Lower leg skin (tissue), 4 donors: Measurements from ENCODE around the gene OOSP3. TPM values are rescaled to one million over a fixed set of nuclear protein-coding genes. Genes with fewer than 3 reads are reported as not detected.
"Not testable (repeated sequence)": the region's sequence is repeated elsewhere in the genome, so short reads cannot be mapped to it uniquely, and the experiment has no call there.

Source experiments
- DNase-seq, 2 donors: peaks; one replicate each; pipeline ENCODE4 v3.0.0-alpha.2; 2019; ENCODE audit warnings: low spot score in 2 of 2
- H3K4me3 ChIP-seq: fragments of 200-600 bp; sonication (generic); 2 replicates; pipeline ENCODE4 v1.5.1; 2017; ENCODE audit warnings: mild to moderate bottlenecking, low read depth; ENCODE audit not compliant: poor library complexity, severe bottlenecking
- CTCF ChIP-seq, 3 donors: fragments of 450-650 bp; IDR thresholded peaks; one replicate each; pipeline ENCODE4 v1.5.1; 2016; ENCODE audit warnings: antibody characterized with exemption in 3 of 3, mild to moderate bottlenecking in 3 of 3, moderate library complexity in 2 of 3
- POLR2A ChIP-seq, 2 donors: fragments of 450-650 bp; IDR thresholded peaks; one replicate each; pipeline ENCODE4 v1.6.1; 2016 to 2017; ENCODE audit warnings: antibody characterized with exemption in 2 of 2, mild to moderate bottlenecking in 1 of 2, moderate library complexity in 1 of 2
- WGBS, 2 donors: methylation state at CpG; one replicate each; pipeline ENCODE4 v1.1.5; 2018; 5-methylcytosine and 5-hydroxymethylcytosine counted together
- intact Hi-C: fragments of 100-400 bp; cut with DNase I; formaldehyde crosslinking; loops from one replicate; pipeline ENCODE4 v1.15.0; 2023; ENCODE audit warnings: low total_unique reads
- total RNA-seq, 4 donors: library from RNA; depleted of rRNA; stranded (reverse); fragments of >200 nt; gene quantifications; one replicate each; pipeline ENCODE4 v1.1.0, GENCODE V29; 2016

OOSP3 gene
- total RNA-seq, 4 donors from 2014 or later: not detected

DNA sequence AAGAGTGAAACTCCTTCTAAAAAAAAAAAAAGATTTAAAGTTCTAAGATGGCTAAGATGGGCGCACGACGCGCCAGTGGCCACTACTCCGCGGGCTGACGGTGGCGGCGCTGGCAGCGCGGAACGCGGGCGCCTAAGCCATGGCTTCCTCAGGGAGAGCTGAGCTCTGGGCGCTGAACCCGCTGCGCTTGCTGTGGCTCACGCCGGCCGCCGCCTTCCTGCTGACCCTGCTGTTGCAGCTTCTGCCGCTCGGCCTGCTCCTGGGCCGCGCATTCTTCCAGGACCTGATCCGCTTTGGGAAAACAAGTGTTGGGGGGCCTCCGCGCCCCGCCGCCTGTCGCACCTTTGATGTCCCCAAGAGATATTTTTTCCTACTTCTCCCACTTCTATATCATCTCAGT is 19.5 kb downstream of the OOSP3 start:
- no peak for TF ChIP-seq POLR2A (IDR thresholded peaks at IDR 0.05)
- no peak for TF ChIP-seq CTCF (IDR thresholded peaks at IDR 0.05)
- H3K4me3 ChIP-seq: no peak overlapping the region
- intact Hi-C loops: no loop called here
- DNase-seq: no peak
- 95 to 97% methylated on average over 31 of the region's 31 CpGs for WGBS, 2 donors

- TF ChIP-seq POLR2A (IDR thresholded peaks at IDR 0.05): no peak
- no peak for TF ChIP-seq CTCF (IDR thresholded peaks at IDR 0.05)
- intact Hi-C loops: no loop called here
- H3K4me3 ChIP-seq: no peak overlapping the region
- WGBS, 2 donors: 90% methylated on average over 7 of the region's 7 CpGs
- no peak for DNase-seq
Observed at GRCh38 chr11:59898650-59899049, 20.1 kb downstream of the OOSP3 start.

DNA sequence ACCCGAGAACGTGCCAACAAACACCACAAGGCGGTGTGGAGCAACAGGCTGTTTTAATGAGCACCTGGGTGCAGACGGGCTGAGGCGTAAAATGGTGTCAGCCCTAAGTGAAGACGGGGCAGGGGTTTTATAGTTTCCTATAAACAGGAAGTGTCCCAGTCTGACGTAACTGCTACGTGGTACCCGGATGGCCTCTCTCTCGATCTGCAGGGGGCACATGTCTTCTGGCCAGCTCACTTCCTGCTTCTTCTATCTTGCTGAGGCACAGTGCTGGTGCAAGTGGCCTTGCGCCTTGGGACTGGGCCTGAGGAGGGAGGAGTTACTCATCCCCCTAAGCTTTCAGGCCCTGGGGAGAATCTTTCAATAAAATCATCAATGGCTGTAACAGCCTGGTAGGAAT is 20.9 kb downstream of the OOSP3 start:
- TF ChIP-seq CTCF (IDR thresholded peaks at IDR 0.05) (no peak), POLR2A (IDR thresholded peaks at IDR 0.05) (no peak)
- no peak overlapping the region for H3K4me3 ChIP-seq
- WGBS, 2 donors: 75 to 79% methylated on average over 11 of the region's 11 CpGs

DNA sequence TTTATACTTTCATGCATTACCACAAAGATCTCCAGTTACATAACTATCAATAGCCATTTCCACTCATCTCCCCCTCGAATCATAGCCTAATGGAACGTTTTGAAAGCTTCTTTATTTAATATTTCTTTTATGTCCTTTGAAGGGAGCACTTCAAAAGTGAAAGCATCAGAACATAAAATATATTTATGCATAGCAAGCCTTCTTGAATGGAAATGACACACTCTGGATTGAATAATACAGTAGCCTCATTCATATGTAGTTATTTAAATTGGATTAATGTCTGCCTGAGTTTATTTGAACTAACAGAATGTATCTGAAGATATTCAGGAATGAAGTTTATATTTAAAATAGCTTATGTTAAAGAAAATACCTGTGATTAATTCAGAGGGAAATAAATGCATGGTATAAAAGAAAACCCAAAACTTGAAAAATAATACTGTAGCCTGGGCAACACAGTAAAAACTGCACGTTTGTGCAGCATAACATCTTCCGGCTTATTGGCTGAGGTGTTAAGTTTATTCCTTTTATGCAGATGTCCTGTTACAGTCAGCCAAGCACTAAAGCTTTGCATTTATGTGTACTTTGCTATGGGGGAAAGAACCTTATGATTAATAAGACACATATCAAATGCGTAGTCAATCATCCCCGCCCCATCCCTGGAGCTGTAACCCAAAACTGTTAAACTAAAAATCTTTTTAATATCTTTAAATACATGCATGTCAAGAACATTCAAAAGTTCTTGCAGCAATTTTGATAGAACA is 22.0 kb downstream of the OOSP3 start:
- WGBS, 2 donors: 38 to 43% methylated on average over 6 of the region's 6 CpGs
- no peak for TF ChIP-seq POLR2A (IDR thresholded peaks at IDR 0.05)
- no peak for TF ChIP-seq CTCF (IDR thresholded peaks at IDR 0.05)
- intact Hi-C loops: no loop called here
- DNase-seq: no peak
- H3K4me3 ChIP-seq: no peak overlapping the region

More for the DNA sequence above, 20.9 kb downstream of the OOSP3 start:
- intact Hi-C loops: no loop called here
- DNase-seq: no peak

DNA sequence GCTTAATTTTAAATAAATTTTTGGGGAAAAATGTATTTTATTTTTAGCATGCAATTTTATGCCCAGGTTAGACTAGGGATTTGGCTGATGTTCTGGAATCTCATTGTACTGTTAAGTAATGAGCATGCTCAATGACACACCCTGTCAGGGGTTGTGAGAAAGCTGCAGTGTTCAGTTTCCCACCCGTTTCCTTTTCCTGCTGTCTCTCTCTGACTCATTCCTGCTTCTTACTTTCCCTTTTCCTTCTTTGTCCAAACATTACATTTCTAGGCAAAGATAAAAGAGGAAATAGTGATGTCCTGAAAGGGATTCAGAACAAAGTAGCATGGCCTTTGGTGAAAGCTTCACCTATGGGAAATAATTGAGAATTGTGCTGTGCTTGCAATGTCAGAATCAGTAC is 22.7 kb downstream of the OOSP3 start:
- 10 to 15% methylated on average over 1 of the region's 1 CpG for WGBS, 2 donors
- TF ChIP-seq POLR2A (IDR thresholded peaks at IDR 0.05): no peak
- no peak for TF ChIP-seq CTCF (IDR thresholded peaks at IDR 0.05)
- intact Hi-C loops: no loop called here
- no peak overlapping the region for H3K4me3 ChIP-seq
- peak in 1 of 2 donors; percentile 20 for DNase-seq

DNA sequence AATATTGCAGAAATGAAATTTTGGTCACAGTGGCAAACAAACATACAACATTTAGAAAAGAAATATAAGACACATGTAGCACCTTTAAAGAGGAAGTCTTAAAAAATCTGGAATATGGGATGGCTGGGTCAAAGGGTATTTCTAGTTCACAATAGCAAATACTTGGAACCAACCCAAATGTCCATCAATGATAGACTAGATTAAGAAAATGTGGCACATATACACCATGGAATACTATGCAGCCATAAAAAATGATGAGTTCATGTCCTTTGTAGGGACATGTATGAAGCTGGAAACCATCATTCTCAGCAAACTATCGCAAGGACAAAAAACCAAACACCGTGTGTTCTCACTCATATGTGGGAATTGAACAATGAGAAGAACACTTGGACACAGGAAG is 25.0 kb downstream of the OOSP3 start:
- H3K4me3 ChIP-seq, intact Hi-C loops, DNase-seq: not testable (repeated sequence)
- WGBS, 2 donors: 84 to 91% methylated on average over 2 of the region's 2 CpGs
